Cerebellar nuclear complex (tissue), 1 donor: Measurements from ENCODE around the gene ATRN.

Experiments used
- DNase-seq, 2 experiments: peaks; one replicate each; lab custom pipeline; 2025; lab: John Stamatoyannopoulos, UW

ATRN gene

DNA sequence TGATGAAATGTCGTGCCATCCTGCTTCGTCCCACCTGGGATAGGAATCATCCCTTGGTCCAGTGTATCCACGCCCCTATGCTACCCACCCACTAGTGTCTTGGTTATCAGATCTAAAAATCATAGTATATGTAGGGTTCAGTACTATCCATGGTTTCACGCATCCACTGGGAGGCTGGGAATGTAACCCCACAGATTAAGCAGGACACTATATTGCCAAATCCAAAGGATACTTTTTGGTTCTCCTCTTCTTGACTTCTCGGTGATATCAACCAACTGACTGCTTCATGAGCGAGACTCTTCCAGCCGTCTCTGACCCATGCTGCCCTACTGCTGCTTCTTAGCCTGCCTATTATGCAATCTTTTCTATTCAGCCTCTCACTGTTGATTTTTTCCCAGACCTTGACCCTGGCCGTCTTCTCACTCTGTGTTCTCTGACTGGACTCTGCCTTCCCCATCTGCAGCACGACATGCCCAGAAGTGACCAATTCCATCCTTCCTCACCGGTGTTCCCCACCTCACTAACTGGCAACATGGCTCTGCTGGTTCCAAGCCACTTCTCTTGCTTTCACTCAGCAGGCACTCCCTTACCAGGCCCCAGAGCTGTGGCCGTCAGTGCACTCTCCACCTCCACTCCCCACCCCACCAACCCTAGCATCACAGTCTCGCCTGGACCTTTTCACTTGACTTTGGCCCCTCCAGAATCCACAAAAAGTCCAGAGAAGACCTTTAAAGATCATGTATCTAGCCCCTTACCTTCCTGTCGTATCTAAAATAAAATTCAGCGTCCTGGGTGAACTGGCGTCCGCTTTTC, 157.9 kb downstream of the ATRN start:
- DNase-seq: no peak

DNA sequence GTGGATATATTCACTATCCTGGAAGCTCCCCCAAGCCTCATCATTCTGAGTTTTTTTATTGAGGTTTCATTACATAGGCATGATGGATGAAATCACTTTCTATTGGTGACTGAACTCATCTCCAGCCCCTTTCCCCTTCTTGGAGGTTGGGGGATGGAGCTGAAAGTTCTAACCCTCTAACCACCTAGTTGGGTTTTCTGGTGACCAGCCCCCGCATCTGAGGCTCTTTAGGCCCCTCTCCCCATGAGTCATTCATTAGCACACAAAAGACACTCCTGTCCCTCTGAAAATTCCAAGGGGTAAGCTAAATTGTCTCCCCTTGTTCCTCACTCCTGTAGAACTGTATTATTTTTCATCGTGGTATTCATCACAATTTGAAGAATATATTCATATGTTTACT, 159.1 kb downstream of the ATRN start:
- no peak for DNase-seq

DNA sequence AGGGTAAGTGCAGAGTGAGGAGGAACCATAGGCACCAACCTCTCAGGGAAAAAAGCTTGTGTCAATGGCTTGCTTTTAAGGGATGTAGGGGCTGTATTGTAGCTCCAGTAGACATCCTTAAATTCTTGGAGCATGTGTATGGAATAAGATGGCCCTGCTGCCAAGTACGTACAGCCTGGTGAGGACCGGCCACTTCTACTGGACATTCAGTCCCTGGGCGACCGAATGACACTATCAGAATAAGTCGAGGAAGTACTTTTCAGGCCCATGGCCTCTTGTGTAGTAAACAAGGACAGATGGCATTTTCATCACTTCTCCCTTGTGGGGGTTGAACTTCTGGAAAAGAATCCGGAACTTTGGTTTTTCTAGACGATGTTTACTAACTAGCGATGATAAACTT, 159.6 kb downstream of the ATRN start:
- no peak for DNase-seq

GRCh38 chr20:3631534-3631933, 160.7 kb downstream of the ATRN start:
- DNase-seq: no peak

DNA sequence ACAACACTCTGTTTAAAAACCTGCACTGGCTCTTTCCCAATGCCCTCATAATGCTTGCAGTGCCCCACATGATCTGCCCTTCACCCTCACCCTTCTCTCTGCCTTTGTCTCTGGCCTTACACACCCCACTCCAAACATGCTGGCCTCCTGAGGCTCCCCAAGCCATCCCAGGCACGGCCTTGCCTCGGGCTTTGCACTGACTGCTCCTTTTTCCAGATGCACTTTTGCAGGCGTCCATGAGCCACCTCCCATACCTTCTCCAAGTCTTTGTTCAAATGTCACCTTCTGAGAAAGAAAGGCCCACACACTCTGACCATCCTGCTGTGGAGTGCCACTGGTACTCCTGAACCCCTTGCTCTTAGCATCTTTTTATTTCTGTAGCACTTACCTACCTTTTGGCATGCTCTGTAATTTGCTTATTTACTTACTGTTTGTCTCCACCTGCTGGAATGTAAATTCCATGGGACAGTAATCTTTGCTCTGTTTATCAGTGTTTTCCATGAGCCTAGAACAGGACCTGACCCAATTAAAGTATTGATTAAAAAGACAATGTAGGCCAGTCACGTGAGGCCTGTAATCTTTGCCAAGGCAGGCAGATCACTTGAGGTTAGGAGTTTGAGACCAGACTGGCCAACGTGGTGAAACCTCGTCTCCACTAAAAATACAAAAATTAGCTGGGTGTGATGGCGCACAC, 161.6 kb downstream of the ATRN start:
- no peak for DNase-seq

GRCh38 chr20:3633913-3634478, 163.2 kb downstream of the ATRN start:
- DNase-seq: no peak

GRCh38 chr20:3635346-3635745, 164.5 kb downstream of the ATRN start:
- DNase-seq: no peak

GRCh38 chr20:3640259-3640658, 169.4 kb downstream of the ATRN start:
- no peak for DNase-seq

- DNase-seq: no peak
Observed at GRCh38 chr20:3645309-3646066, 174.7 kb downstream of the ATRN start.

- no peak for DNase-seq
Observed at GRCh38 chr20:3646067-3646440, 175.2 kb downstream of the ATRN start.

DNA sequence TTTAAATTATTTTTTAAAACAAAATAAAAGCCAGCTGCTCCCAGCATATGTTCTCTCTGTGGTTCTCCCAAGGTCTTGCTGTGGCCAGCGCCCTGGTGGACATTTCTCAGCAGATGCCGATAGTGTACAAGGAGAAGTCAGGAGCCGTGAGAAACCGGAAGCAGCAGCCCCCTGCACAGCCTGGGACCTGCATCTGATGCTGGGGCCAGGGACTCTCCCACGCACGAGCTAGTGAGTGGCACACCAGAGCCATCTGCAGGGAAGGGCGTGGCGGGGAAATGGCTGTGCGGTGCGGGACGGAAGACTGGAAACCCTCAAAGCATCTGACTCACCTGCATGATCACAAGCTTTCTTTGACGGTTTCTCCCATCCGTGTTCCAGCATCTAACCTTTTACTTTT, 175.8 kb downstream of the ATRN start:
- no peak for DNase-seq

DNA sequence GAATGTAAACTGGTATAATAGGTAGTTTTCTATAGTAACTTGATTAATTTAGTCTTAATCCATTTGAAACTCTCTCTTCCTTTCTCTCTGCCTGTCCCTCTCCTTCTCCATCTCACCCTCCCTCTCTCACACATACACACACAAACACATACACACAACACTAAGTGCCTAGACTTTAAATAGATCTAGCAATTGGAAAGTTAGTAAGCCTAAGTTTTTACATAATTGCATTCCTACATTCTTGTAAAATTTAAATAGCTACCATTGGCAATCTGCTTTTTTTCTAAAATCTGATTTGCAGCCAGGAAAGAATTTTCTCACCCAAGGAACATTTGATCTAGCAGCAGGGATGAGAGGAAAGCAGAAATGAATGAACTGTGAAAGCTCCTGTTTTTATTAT, 176.7 kb downstream of the ATRN start:
- no peak for DNase-seq

DNA sequence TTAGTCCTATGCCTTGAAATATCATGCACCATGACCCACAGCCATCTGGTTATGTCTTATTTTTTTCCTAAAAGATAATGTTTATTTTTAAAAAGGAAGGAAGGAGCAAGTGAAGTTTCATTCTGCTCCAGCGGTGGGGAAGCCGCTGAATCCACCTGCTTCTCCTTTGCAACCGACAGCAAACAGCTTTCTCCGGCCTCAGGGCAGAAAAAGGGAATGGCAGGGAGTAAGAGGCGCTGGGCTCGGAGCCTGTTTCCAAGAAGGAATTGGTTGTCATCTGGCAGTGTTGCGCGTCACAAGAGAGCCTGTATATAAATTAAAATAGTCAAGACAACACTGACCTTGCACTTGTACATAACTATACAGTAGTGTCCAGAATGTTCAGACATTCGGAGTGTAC, 178.1 kb downstream of the ATRN start:
- no peak for DNase-seq

DNA sequence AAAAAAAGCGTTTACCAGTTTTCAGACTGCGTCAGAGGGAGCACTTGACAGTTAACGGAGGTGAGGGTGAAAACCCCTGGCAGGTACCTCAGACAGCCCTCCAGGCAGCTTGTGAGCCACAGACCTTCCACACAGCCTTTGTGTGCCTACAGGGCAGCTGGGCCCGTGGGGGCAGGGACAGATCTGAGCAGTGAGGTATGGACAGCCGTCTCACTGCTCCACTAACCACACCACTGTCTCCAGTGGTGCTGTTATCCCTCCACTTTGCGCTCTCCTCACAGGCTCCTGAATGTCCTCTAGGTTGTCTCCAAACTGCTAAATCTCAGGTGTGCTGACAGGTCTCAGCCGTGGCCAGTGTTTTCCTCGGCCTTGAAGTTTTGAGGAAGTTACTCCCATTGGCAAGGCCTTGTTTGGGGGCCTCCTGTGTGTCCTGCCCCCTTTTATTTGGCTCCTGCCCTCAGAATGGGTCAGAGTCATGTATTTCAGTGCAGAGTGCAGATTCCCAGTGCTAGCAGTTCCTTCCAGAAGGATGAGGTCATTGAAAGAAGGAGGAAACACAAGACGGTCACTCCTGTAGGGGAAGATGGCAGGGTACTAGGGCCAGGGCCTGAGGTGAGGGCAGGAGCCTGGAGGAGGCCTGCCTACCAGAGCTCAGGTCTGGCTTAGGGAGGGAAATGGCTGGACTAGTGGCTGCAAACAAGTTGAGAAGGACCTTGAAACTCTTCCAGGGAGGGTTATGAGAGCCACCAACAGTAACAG, 180.6 kb downstream of the ATRN start:
- no peak for DNase-seq

GRCh38 chr20:3652221-3652620, 181.4 kb downstream of the ATRN start:
- DNase-seq: no peak

DNA sequence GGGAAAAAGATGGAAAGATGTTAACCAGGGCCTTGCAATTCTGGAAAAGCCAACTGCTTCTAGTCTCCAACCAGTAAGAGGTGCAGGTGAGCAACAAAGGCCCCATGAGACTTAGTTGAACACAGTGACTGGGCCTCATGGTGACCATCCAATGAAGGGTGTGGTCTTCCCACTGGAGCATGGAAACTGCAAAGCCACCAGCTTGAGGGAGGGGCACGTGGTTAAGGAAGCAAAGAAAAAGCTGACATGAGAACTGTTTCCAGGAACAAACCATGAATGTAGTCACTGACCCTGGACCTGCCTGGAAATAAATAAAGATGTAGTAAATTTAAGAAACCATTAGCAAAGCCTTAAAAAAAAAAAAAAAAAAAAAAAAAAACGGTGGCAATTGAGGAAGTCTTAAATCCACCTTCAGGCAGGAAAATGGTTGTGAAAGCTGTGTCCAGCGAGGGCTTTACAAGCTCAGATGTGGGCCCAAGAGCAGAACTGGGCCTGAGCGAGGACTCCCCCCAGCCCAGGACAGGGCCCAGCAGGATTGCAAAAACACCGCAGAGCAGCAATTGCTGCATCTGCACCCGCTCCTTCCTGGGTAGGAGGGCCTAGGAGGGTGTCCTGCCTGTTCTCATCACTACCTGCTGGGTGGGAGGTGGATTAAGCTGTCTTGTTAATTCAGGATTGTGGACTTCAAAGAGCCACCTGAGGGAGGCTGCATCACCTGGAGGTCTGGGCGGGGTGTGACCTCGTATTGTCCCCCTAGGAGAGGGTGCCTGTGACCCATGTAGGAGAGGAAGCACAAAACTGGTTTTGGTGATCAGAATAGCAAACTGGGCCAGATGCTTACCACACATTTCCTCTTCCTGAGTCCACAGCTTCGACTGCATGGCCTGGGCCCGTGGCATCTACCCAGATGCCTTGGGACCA, 182.1 kb downstream of the ATRN start:
- no peak for DNase-seq

GRCh38 chr20:3653921-3654320, 183.1 kb downstream of the ATRN start:
- no peak for DNase-seq

DNA sequence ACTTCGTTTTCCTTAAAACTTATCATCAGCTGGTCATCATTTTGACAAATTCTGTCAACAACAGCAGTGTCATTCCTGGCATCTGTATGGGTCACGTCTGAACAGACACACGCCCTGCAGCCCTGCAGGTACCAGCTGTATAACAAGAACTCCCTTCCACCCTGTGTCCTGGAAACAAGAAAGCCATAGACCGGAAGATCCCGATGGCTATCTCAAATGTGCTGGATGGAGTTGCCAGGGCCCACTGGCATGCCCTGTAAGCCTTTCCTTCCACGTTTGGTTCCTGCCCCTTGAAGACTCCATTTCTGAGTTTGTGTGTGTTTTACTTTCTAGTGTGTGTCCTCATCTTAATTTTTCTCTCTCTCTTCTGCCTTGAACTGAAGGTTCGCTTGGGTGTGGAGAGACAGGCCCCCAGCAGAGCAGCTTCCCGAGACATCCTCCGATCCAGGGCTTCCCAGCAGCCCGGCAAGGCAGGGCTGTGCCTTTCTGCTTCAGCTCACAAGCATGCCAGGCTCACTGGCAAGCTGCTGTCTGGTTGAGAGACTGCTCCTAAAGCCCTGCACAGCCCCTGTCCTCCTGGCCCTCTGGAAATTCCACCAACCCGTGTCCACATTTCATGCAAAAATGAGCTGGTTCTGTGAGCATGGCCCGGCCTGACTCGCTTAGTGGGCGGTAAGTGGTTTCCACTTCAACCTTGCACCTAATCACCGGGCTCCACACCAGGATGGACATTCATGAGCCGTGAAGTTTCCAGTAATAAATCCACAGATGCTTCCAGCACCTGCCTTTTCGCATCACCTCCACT, 183.7 kb downstream of the ATRN start:
- no peak for DNase-seq

GRCh38 chr20:3655131-3655405, 184.2 kb downstream of the ATRN start:
- no peak for DNase-seq
